Neural progenitor cell (in vitro differentiated cells): ENCODE data around the gene OMA1.

Experiments
- CTCF ChIP-seq: fragments of 200-600 bp; sonication (generic); IDR thresholded peaks from 2 replicates; pipeline ENCODE4 v1.5.1; 2017; ENCODE audit warnings: antibody characterized with exemption, mild to moderate bottlenecking
- EZH2 ChIP-seq: fragments of 200-600 bp; sonication (generic); IDR thresholded peaks from 2 replicates; pipeline ENCODE4 v1.6.1; 2017; ENCODE audit warnings: antibody characterized with exemption, mild to moderate bottlenecking, moderate library complexity
- EZH2phosphoT487 ChIP-seq: fragments of 200-600 bp; sonication (generic); IDR thresholded peaks from 2 replicates; pipeline ENCODE4 v1.6.1; 2017; ENCODE audit warnings: antibody characterized with exemption

- TF ChIP-seq CTCF (no peak), EZH2 (no peak), EZH2phosphoT487 (no peak)
These were observed 90.1 kb downstream of the OMA1 start for GRCh38 chr1:58456470-58456869.
